Stimulated activated CD8-positive, alpha-beta memory T cell treated with anti-CD3 and anti-CD28 coated beads, Interleukin-4, amount 100 ng/mL, for 48 hours (primary cell): ENCODE results near the gene MAST3.

Source experiments
- DNase-seq: peaks from one replicate; pipeline ENCODE4 v3.0.0-alpha.2; 2020

The MAST3 gene

GRCh38 chr19:18193388-18194180 lies 96.0 kb downstream of the MAST3 start:
- DNase-seq = peak; percentile 35

GRCh38 chr19:18194181-18194530 lies 96.6 kb downstream of the MAST3 start:
- DNase-seq = no peak

GRCh38 chr19:18194554-18195238 lies 97.1 kb downstream of the MAST3 start:
- DNase-seq = peak; percentile 63

- no peak for DNase-seq
Observed at GRCh38 chr19:18196511-18196845, 98.9 kb downstream of the MAST3 start.

GRCh38 chr19:18197306-18197705 lies 99.7 kb downstream of the MAST3 start:
- DNase-seq = no peak

- no peak for DNase-seq
Observed at GRCh38 chr19:18197941-18198340, 100.4 kb downstream of the MAST3 start.

GRCh38 chr19:18198374-18198773 lies 100.8 kb downstream of the MAST3 start:
- no peak for DNase-seq
